Measurements from ENCODE around the gene DHDH. TPM values are rescaled to one million over a fixed set of nuclear protein-coding genes. Genes with fewer than 3 reads are reported as not detected.

The DHDH gene
- total and polyA plus RNA-seq, 2 experiments from 2014 or later: 2.2 to 10.2 TPM

- no peak for TF ChIP-seq CTCF (IDR thresholded peaks at IDR 0.05; ENCODE audit: low read depth, low read length)
- H3K36me3 ChIP-seq: no peaks in the 10 kb centered on the region
- no peaks in the 10 kb centered on the region for H3K27me3 ChIP-seq
- H3K4me3 ChIP-seq: no peak overlapping the region
- H3K27ac ChIP-seq: no peak overlapping the region
- H3K4me1 ChIP-seq (ENCODE audit: low read depth): no peaks in the 10 kb centered on the region
- H3K9me3 ChIP-seq (ENCODE audit: low read depth): no peaks in the 10 kb centered on the region
- no peak for DNase-seq (ENCODE audit: low read depth in 1 of 2, low spot score in 1 of 2)
Measured at GRCh38 chr19:48943081-48943480, 9.6 kb downstream of the DHDH start.

GRCh38 chr19:48945415-48945814, 11.9 kb downstream of the DHDH start:
- H3K4me3 ChIP-seq: no peak overlapping the region
- H3K36me3 ChIP-seq: no peaks in the 10 kb centered on the region
- no peak for TF ChIP-seq CTCF (IDR thresholded peaks at IDR 0.05; ENCODE audit: low read depth, low read length)

GRCh38 chr19:48945817-48946216, 12.3 kb downstream of the DHDH start:
- Histone ChIP-seq H3K27me3 (no peaks in the 10 kb centered on the region), H3K4me3 (no peak overlapping the region), H3K4me1 (ENCODE audit: low read depth) (no peaks in the 10 kb centered on the region), H3K36me3 (no peaks in the 10 kb centered on the region), H3K27ac (no peak overlapping the region), H3K9me3 (ENCODE audit: low read depth) (no peaks in the 10 kb centered on the region)
- DNase-seq (ENCODE audit: low read depth in 1 of 2, low spot score in 1 of 2): no peak
- TF ChIP-seq CTCF (IDR thresholded peaks at IDR 0.05; ENCODE audit: low read depth, low read length): no peak

More at GRCh38 chr19:48945415-48945814, 11.9 kb downstream of the DHDH start:
- Histone ChIP-seq H3K4me1 (ENCODE audit: low read depth) (no peaks in the 10 kb centered on the region), H3K27ac (no peak overlapping the region), H3K27me3 (no peaks in the 10 kb centered on the region), H3K9me3 (ENCODE audit: low read depth) (no peaks in the 10 kb centered on the region)
- DNase-seq (ENCODE audit: low read depth in 1 of 2, low spot score in 1 of 2): no peak

GRCh38 chr19:48946463-48947257, 13.2 kb downstream of the DHDH start:
- H3K27ac ChIP-seq: no peak overlapping the region
- H3K27me3 ChIP-seq: no peaks in the 10 kb centered on the region
- TF ChIP-seq CTCF (IDR thresholded peaks at IDR 0.05; ENCODE audit: low read depth, low read length): no peak
- H3K9me3 ChIP-seq (ENCODE audit: low read depth): no peaks in the 10 kb centered on the region
- no peaks in the 10 kb centered on the region for H3K36me3 ChIP-seq
- no peak for DNase-seq (ENCODE audit: low read depth in 1 of 2, low spot score in 1 of 2)
- H3K4me1 ChIP-seq (ENCODE audit: low read depth): no peaks in the 10 kb centered on the region
- no peak overlapping the region for H3K4me3 ChIP-seq

GRCh38 chr19:48947258-48947542, 13.7 kb downstream of the DHDH start:
- Histone ChIP-seq H3K4me1 (ENCODE audit: low read depth) (no peaks in the 10 kb centered on the region), H3K9me3 (ENCODE audit: low read depth) (no peaks in the 10 kb centered on the region), H3K27ac (no peak overlapping the region), H3K4me3 (no peak overlapping the region), H3K27me3 (no peaks in the 10 kb centered on the region), H3K36me3 (no peaks in the 10 kb centered on the region)
- DNase-seq (ENCODE audit: low read depth in 1 of 2, low spot score in 1 of 2): no peak
- TF ChIP-seq CTCF (IDR thresholded peaks at IDR 0.05; ENCODE audit: low read depth, low read length): no peak
